Keratinocyte (primary cell): ENCODE measurements around the gene GON7.

Experiments used
- CTCF ChIP-seq, 3 experiments: IDR thresholded peaks in 1 of 3; conservative IDR thresholded peaks in 1 of 3; optimal IDR thresholded peaks in 1 of 3; 2 replicates in 2 of 3; 3 replicates in 1 of 3; pipeline versions ENCODE3 to v1.5.1; 2011; ENCODE audit warnings: low read length in 3 of 3, mild to moderate bottlenecking in 3 of 3, moderate library complexity in 2 of 3, control low read depth in 1 of 3, inconsistent platforms in 1 of 3; ENCODE audit not compliant: insufficient read depth in 2 of 3; ENCODE audit errors: extremely low read depth in 1 of 3
- EZH2 ChIP-seq: IDR thresholded peaks from one replicate; pipeline ENCODE4 v1.6.1; 2012; ENCODE audit warnings: inconsistent platforms, mild to moderate bottlenecking, low read length, moderate library complexity

DNA sequence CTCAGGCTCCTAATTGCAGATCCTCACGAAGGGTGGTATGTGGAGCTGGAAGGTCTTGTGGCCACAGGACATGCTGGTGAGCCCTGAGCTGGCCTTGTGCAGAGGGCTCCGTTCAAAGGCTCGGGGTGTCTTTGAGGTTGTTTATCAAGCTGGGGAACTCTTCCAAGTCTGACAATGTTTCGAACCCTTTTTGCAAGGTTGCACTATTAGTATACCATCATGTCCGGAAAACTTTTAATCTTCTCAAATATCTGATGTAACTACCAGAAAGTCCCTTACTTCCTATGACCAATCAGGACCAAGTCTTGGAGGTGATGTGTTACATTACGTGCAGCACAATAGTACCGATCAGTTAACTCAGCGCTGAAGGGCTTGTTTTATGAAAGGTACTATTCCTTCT, 21.7 kb upstream of the GON7 start:
- TF ChIP-seq CTCF (optimal IDR thresholded peaks at IDR 0.05 in 1 of 3, IDR thresholded peaks at IDR 0.05 in 1 of 3, conservative IDR thresholded peaks at IDR 0.05 in 1 of 3; ENCODE audit: extremely low read depth in 1 of 3, insufficient read depth in 2 of 3, low read length in 3 of 3) (no peak), EZH2 (no peak)
